GM19455 (cell line): ENCODE results near the gene RIMBP2.

Experiments
- ATAC-seq: cut with Tn5 transposase; IDR thresholded peaks from one replicate; pipeline ENCODE4 v1.9.1; 2021; ENCODE audit not compliant: unreplicated experiment

Gene RIMBP2

GRCh38 chr12:130683080-130683479, 33.0 kb downstream of the RIMBP2 start:
- ATAC-seq = no peak

- no peak for ATAC-seq
These were observed 35.6 kb downstream of the RIMBP2 start for GRCh38 chr12:130680451-130680990.

DNA sequence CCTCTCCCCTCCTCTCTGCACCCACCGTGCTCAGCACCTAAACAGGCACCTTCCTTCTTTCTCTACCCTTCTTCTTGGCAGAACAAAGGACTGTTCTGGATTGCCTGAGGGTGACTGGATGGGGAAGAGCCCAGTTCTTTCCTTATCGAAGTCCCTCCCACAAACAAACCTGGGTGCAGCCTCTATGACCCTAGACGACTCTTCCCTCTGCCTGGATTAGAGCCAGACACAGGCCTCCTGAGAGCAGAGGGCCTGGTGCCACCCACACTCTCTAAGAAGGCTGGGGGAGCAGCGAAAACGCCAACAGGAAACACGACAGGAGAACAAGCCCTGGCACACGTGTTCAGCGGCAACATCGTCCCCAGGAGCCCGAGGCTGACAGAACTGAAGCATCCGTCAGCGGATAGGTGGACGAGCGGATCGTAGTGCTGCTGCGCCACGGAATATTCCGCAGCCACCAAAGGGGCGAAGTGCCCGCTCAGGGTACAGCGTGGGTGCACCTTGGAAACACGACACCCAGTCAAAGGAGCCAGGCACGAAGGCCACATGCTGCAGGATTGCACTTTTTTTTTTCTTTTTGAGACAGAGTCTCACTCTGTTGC, 38.0 kb downstream of the RIMBP2 start:
- ATAC-seq = no peak

GRCh38 chr12:130675791-130676190, 40.3 kb downstream of the RIMBP2 start:
- no peak for ATAC-seq

DNA sequence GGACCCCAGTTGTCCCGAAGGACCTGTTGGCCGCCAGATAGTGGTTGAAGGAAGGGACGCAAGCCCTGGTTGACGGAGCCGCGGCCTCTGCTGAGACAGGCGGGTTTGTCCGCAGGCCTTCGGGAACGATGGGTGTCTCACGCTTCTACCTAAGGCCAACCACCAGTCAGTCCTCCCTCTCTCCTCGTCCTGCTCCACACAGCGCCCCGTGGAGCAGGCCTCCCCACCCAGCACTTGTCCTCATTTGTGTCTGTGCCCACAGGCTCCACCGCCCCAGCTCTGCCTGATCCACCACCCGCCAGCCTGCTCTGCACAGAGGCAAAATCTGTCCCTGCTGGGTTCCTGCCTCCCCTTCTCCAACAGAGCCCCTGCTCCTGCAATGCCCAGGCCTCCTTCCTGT, 41.0 kb downstream of the RIMBP2 start:
- no peak for ATAC-seq

GRCh38 chr12:130674676-130675075, 41.4 kb downstream of the RIMBP2 start:
- no peak for ATAC-seq

DNA sequence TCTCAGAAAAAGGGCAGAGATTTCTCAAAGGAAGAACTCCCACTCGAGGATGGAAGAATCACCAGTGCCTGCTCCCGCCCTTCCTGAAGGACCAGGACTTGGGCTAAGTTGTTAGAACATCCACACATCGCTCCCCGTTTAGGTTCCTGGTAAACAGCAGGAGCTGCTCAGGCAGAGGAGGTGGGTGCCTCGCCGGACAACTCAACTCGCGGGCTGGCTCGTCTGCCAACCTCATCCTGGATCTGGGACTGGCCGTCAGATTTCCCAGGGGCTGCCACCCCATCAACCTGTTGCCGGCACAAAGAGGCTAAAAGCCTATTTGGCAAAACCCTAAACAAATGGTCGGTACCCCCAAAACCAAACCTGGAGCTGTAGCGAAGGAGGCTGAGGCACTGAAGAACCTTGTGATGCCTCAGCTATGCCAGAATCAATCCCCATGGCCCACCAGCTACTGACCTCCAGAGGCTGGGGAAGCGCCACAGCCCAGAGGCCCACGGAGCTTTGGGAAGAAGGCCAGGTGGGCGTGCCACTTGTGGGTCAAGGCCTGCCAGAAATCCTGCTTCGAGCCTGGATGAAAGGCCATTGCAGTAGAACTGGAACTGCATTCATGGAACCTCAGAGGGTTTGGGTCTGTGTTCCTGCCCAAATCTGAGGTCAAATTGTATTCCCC, 42.9 kb downstream of the RIMBP2 start:
- no peak for ATAC-seq

- ATAC-seq = no peak
These were observed 43.8 kb downstream of the RIMBP2 start for GRCh38 chr12:130672089-130672820.

GRCh38 chr12:130671556-130671955, 44.5 kb downstream of the RIMBP2 start:
- ATAC-seq = no peak

DNA sequence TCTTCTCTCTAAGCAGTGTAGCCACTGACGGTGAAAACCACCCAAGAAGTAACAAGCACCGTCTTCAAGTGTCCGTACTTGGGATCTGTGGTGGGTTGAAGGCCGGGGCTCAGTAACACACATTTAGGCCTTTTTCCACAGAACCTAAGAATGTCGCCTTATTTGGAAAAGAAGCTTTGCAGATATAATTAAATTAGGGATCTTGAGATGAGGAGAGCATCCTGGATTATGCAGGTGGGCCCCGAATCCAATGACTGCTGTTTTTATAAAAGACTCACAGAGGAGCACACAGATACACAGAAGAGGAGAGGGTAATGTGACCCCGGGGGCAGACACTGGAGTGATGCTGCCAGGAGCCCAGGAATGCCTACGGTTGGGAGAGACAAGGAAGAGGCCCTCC, 46.3 kb downstream of the RIMBP2 start:
- ATAC-seq = no peak

- ATAC-seq = no peak
These were observed 46.9 kb downstream of the RIMBP2 start for GRCh38 chr12:130669205-130669557.

- ATAC-seq = no peak
These were observed 47.6 kb downstream of the RIMBP2 start for GRCh38 chr12:130668286-130669204.

- ATAC-seq = no peak
These were observed 48.6 kb downstream of the RIMBP2 start for GRCh38 chr12:130667421-130667960.

DNA sequence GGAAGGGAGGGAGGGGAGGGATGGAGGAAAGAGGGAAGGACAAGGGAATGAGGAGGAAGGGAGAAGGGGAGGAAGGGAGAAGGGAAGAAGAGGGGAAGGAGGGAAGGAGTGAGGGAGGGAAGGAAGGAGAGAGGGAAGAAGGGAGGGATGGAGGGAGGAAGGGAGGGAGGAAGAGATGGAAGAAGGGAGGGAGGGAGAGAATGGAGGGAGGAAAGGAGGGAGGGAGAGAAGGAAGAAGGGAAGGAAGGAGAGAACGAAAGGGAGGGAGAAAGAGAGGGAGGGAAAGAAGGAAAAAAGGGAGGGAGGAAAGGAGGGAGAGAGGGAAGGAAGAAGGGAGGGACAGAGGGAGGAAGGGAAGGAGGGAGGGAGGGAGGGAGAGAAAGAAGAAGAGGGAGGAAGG, 49.5 kb downstream of the RIMBP2 start:
- ATAC-seq = no peak

DNA sequence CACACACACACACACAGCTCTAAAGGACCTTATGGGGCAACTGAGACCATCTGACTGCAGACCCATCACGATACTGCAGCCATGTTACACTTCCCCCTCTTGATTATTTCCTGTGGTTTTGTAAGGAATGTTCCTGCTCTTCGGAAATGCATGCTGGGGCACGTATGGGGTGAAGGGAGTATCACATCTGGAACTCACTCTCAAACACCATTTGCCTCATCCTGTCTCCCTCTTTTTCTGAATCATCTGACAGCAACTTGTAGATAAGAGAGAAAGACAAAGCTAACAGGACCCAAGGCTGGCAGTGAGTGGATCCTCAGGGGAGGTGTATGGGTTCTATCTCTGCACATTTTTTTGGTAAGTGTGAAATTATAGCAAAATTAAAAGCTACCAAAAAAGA, 50.3 kb downstream of the RIMBP2 start:
- ATAC-seq = no peak

- ATAC-seq = no peak
These were observed 51.3 kb downstream of the RIMBP2 start for GRCh38 chr12:130664772-130665171.

DNA sequence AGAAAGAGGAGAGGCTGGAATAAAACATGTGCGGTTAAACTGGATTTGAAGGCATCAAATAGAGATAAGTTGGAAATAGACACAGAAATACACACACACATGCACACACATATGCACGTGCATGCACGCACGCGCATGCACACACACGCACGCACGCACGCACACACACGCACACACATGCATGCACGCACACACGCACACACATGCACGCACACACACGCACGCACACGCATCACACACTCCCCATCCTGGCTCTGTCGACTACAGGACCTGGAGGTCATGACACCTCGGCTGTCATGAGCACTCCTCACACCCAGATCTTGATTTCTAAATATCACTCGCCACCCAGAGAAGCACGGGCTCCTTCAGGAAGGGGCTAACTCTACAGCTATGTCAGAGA, 51.8 kb downstream of the RIMBP2 start:
- no peak for ATAC-seq

GRCh38 chr12:130663514-130663913, 52.6 kb downstream of the RIMBP2 start:
- ATAC-seq = no peak

GRCh38 chr12:130661486-130662255, 54.4 kb downstream of the RIMBP2 start:
- no peak for ATAC-seq

DNA sequence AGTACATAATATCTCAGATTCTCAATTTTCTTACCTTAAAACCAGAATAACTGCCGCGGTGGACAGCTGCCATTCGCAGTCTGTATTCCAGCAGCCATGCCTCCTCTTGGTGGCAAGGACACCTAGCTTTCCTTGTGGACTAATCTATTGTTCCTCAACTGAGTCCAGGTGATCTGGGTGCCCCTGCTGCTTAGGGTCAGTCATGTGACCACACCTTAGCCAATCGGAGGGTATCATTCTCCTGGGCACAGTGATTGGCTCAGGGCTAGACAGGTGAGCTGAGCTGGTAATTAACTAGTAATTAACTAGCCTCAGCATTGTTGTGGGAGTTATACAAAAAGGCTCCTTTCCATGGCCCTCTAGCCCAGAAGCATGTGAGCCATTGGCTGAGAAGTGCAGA, 55.0 kb downstream of the RIMBP2 start:
- ATAC-seq = no peak
